GM18511 (cell line): ENCODE measurements around the gene CLCF1.

Experiments used
- ATAC-seq: cut with Tn5 transposase; IDR thresholded peaks from one replicate; pipeline ENCODE4 v1.9.1; 2021; ENCODE audit warnings: mild to moderate bottlenecking, moderate library complexity; ENCODE audit not compliant: unreplicated experiment

Gene CLCF1

DNA sequence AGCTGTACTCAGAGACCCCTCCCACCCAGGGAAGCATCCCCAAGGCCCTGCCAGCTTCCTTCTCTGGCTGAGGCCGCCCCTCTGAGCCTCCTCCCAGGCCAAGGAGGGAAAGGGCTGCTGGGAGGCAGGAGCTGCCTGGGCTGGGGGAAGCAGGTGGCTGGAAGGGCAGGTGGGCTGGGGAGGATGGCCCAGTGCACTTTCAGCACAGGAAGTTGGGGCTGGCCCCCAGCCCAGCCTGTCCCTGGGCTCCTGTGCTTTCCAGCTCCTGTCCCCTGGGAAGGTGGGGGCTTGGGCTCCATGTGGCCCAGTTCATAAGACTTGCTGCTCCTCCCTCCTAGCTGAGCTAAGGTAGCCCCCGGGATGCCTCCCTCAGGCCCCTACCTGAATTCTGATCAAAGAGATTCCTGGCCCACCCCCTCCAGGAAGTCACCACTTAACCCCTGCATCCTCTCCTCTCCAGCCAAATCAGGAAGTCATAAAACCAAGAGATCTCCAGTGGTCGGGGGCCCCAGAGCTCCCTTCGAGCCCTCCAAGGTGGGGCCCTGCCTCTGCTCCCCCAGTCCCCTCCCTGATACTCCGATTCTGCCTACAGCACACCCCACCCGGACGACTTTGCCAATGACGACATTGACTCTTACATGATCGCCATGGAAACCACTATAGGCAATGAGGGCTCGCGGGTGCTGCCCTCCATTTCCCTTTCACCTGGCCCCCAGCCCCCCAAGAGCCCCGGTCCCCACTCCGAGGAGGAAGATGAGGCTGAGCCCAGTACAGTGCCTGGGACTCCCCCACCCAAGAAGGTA is 23.4 kb upstream of the CLCF1 start:
- no peak for ATAC-seq

GRCh38 chr11:67396259-67396581 is 22.8 kb upstream of the CLCF1 start:
- no peak for ATAC-seq

- no peak for ATAC-seq
Observed at GRCh38 chr11:67395555-67396258, 22.3 kb upstream of the CLCF1 start.

DNA sequence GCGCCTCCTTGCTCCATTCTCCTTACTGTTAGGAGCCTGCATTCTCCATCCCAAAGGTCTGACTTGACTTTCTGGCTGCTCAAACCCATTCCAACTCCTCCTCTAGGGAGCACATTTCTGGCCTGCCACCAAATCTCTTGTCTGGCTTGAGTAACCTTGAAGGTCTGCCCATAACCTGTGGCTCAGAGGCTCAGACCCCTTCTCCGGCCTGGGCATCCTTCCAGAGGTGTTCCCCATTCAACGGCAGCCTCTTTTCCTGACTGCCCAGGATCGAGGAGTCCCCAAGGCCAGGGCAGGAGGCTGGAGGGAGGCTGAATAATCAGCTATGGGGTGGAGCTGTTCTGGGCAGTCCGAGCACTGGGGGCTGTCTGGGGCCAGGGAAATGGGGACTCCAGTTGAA is 20.6 kb upstream of the CLCF1 start:
- ATAC-seq: no peak

DNA sequence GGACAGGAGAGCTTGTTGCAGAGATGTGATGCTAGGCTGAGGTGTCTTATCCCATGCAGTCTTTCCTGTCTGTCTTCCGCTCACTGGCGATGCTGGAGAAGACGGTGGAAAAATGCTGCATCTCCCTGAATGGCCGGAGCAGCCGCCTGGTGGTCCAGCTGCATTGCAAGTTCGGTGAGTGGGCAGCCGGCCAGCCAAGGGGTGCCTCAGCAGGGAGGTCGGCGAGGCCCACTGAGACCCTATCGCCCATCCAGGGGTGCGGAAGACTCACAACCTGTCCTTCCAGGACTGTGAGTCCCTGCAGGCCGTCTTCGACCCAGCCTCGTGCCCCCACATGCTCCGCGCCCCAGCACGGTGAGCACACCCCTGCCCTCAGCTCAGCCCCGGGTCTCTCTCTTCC is 20.0 kb upstream of the CLCF1 start:
- ATAC-seq: no peak

DNA sequence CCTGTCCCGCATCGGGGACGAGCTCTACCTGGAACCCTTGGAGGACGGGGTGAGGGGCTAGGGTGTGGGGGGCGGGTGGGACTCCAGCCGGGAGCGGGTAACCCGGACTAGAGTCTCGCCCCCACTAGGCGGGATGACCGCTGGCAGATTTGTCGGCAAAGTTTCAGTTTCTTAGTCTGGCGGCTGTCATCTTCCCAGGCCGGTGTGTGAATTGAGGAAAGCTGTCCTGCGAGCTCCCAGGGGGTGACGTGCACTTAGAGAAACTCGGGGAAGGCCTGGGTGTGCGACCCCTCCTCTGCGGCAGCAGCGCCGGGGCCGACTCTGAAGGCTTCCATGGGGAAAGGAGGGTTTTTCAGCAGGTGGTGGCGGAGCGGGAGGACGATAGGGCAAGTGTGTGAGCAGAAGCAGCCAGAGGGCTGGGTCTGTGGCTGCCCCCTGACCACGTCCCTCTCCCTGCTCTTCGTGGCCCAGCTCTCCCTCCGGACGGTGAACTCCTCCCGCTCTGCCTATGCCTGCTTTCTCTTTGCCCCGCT is 18.9 kb upstream of the CLCF1 start:
- ATAC-seq: peak; percentile 25

- peak; percentile 78 for ATAC-seq
Observed at GRCh38 chr11:67391304-67392182, 18.1 kb upstream of the CLCF1 start, which contains the start of gene RAD9A. Gene RAD9A (plus strand): TSS chr11:67391986. CDS start chr11:67392045, 59 bp downstream.

DNA sequence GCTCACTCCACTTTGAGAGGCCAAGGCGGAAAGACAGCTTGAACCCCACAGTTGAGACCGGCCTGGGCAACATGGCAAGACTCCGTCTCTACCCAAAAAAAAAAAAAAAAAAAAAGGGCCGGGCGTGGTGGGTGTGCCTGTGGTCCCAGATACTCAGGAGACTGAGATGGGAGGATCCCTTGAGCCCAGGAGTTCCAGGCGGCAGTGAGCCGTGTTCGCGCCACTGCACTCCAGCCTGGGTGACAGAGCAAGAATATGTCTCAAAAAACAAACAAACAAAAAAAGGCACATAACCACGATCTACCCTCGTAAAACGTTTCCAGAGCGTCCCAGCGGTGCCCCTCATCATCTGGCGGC is 17.5 kb upstream of the CLCF1 start:
- ATAC-seq: no peak

GRCh38 chr11:67389477-67389876 is 16.1 kb upstream of the CLCF1 start:
- no peak for ATAC-seq

- no peak for ATAC-seq
Observed at GRCh38 chr11:67387518-67387917, 14.1 kb upstream of the CLCF1 start.

GRCh38 chr11:67387069-67387468 is 13.7 kb upstream of the CLCF1 start:
- no peak for ATAC-seq

DNA sequence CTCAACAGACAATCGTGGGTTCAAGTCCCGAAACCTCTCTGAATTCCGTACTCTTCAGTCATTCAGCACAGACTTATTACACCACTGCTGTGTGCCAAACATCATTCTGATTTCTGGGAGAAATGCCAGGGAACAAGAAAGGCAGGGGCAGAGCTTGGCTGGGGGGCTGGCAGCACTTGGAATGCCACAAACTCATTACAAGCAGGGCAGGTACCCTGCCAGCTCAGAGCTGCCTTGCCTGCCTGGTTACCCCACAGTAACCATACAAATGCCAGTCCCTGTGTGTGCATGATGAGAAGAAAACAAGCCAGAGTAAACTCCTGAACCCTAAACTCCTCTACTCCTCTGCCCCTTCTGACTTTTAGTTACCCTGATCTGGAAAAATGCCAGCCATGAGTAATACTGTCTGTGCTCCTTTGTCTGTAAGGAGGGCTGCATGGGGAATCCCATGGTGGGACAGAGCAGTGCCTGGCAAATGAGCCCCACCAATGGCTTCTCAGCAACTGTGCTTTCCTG is 11.5 kb upstream of the CLCF1 start:
- ATAC-seq: no peak

DNA sequence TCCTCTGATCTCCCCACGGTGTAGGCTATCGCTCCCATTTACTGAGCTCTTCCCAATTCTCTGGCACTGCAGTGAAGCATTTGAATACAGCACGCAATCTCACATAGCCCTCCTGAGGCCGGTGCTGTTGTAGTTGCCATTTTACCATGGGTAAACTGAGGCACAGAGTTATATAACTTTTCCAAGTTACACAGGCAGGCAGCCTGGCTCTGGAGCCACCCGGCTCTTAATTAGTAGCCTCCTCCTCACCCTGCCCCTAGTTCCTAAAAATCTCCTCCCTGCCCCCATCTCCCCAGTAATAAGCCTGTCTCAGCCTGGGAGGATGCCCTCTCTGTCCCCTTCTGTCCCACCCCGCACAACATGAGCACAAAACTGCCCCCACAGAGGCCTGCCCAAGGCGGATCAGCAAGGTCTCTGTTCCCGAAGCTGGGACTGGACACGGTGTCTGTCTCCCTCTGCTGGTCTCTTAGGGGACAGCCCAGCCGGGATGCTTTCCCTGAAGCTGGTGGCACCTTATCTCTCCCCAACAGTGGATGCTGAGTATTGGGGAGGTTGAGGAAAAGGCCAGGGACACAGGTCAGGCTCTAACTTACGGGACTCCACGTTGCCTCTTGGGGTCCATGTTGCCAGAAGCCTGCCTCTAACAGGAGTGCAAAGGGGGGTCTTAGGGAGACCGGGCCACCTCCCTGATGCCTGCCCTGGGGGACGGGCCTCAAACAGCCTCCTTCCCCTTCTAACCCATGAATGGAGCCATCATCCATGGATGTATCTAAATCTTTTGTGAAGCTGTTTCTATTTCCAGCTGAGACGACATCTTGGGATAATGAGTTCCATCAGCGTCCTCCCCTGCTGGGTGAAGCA is 9.1 kb upstream of the CLCF1 start:
- ATAC-seq: peak; percentile 57

GRCh38 chr11:67381244-67381972 is 8.0 kb upstream of the CLCF1 start:
- ATAC-seq: no peak

GRCh38 chr11:67379061-67380058 is 6.0 kb upstream of the CLCF1 start:
- ATAC-seq: no peak

DNA sequence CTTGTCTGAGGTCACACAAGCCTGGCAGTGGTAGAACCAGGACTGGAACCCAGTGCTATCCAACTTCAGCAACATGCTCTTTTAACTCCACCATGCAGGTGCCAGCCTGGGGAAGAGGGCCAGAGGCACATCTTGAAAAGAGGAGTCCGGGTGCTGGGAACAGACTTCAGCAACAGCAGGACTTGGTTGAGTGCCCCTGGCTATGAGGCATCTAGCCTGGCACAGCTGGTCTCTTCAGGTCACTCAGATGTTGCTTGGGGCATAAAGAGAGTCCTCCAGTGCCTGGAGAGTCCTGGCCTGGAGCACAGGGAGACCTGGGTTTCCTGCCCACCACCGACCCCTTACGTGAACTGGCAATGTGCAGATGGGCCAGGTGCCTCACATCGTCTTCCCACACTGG is 5.1 kb upstream of the CLCF1 start:
- no peak for ATAC-seq

DNA sequence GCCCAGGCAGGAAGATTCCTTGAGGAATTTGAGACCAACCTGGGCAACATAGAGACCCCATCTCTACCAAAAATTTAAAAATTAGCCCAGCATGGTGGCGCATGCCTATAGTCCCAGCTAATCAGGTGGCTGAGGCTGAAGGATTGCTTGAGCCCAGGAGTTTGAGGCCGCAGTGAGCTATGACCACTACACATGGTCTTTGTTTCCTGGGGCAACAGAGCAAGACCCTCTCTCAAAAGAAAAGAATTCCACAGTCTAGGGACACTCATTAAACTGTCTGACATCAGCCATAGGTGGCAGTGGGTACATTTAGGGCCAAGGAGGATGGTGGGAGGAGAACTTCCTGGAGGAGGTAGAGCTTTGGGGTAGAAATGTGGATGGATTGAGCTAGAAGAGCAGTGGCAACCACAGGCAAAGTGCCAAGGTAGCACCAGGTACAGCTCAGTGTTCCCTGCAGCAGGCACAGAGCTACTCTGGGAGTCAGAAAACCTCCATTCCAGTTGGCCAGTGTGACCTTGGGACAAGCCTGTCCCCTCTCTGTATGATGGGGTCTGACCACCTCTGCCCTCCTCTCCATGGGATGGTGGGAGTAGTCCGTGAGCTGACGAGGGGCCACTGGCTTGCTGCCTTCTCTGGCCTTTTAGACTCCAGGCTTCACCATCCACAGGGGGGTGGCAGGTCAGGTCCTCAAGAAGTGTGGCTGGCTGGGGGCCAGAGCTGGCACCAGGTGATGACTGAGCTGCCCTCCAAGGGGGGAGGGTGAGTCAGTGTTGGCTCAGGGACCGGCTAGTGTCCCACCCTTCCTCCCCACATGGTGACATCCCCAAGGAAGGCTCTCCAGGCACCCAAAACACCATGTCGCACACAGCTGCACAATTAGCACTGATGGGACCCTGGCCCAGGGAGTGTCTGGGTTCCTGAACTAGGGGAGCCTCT is 3.7 kb upstream of the CLCF1 start:
- ATAC-seq: no peak
